GM19240 (cell line): Measurements from ENCODE around the gene RIPK4.
"Not testable (repeated sequence)": the region's sequence is repeated elsewhere in the genome, so short reads cannot be mapped to it uniquely, and the experiment has no call there.

Experiments
- DNase-seq: peaks from one replicate; pipeline ENCODE4 v3.0.0; 2011; ENCODE audit warnings: low spot score; ENCODE audit not compliant: insufficient read length

RIPK4 gene

DNA sequence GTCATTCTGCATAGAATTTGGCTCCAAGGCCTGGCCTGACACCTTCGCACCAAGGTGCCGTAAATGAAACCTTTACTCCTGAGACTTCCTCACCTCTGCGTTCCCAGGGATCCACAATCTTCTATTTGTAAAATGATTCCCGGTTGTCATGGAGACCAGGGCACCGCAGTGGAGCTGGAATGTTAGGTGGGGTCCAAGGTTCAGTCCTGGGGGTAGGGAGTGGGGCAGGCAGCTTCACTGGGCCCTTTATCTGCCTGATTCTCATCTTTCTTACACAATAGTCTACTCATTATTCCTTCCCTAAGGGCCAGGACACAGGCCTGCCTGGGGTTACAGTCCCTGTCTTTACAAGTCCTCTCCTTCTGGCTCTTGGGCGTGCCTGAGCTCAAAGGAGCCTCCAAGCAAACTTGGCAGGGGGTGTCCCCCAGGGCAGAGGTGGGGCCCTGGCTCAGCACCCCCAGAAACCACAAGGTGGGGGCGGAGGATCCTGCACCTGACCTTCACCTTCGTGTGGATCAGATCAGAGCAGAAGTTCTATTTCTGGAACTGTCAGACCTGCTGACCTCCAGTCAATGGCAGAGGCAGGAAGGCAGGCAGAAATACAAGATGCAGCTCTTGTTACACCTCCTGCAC is 51.1 kb downstream of the RIPK4 start:
- DNase-seq: no peak

GRCh38 chr21:41714299-41714865 is 52.5 kb downstream of the RIPK4 start:
- DNase-seq: not testable (repeated sequence)

GRCh38 chr21:41713495-41714281 is 53.2 kb downstream of the RIPK4 start:
- no peak for DNase-seq

GRCh38 chr21:41712730-41713129 is 54.1 kb downstream of the RIPK4 start:
- no peak for DNase-seq

DNA sequence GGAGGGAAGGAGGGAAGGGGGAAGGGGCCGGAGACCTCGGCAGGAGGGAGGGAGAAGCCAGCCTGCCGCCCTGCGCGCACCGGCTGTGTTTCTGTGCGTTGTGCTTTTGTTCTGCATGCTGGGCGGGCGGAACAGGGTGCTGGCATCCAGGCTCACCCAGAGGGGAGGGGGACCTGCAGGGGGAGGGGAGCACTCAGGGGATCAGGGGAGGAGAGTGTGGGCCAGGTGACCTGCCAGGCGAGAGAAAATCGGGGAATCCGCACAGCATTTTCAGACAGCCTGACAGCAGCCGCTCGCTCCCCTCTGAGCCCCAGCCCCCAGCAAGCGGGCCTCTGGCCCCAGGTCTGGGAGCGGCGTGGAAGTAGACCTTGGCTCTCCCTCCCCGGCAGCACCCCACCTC is 54.7 kb downstream of the RIPK4 start:
- no peak for DNase-seq

GRCh38 chr21:41711416-41712007 is 55.3 kb downstream of the RIPK4 start:
- DNase-seq: no peak

GRCh38 chr21:41710823-41711160 is 56.1 kb downstream of the RIPK4 start:
- no peak for DNase-seq

- DNase-seq: no peak
Measured at GRCh38 chr21:41709965-41710822, 56.7 kb downstream of the RIPK4 start.

DNA sequence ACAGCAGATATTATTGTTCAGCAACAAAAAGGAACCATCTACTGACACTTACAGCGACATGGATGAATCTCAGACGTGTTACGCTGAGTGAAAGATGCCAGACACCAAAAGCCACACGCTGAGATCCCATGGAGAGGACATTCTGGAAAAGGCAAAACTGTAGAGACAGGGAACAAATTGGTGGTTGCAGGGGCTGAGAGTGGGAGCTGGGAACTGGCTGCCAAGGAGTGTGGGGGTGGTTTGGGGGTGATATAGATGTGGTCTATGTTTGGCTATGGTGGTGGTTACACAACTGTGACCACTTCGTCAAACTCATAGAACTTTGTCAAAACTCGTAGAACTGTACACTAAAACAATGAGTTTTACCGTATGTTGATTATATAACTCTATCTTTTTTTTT is 57.7 kb downstream of the RIPK4 start:
- no peak for DNase-seq

DNA sequence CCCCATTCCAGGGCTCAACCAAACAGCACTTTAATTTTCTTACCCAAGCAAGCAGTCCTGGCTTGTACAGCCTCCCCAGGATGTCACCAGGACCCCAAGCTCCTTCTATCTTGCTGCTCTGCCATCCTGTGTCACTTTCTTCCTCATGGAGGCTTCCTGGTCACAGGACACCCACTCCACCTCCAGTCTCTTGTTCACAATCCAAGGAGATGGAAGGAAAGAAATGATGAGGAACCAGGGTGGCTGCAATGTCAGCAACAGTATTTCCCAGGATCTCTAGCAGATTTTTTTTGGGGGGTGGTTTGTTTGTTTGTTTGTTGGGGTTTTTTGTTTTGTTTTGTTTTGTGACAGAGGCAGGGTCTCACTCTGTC is 58.9 kb downstream of the RIPK4 start:
- no peak for DNase-seq

- DNase-seq: no peak
Measured at GRCh38 chr21:41707231-41707959, 59.5 kb downstream of the RIPK4 start.

- DNase-seq: no peak
Measured at GRCh38 chr21:41706678-41707077, 60.2 kb downstream of the RIPK4 start.

GRCh38 chr21:41706263-41706639 is 60.6 kb downstream of the RIPK4 start:
- DNase-seq: no peak

DNA sequence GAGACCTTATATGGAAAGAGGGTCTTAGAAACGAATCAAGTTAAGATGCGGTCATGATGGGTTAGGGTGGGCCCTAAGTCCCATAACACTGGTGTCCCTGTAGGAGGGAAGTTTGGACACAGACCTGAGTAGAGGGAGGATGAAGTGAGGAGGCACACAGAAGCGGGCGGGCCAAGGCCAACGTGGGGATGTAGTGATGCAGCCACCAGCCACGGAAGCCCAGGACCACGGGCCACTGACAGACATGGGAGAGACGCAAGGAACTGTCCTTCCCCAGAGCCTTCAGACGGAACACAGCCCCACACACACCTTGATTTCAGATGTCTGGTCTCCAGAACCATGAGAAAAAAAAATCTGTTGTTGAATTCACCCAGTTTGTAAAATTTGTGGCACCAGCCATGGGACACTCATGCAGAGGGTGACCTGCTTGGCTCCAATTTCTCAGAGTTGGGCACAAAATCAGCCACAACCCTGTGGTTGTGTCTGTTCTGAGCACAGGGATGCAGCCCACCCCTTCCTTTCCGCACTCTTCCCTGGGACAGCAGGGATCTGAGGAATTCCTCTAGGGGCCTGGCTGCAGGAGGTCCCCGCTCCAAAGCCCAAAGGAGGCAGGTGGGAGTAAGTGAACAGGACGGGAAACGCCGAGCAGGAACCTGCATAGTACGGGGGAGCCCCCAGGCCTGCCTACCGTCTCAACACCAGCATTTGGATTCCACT is 61.1 kb downstream of the RIPK4 start:
- no peak for DNase-seq

DNA sequence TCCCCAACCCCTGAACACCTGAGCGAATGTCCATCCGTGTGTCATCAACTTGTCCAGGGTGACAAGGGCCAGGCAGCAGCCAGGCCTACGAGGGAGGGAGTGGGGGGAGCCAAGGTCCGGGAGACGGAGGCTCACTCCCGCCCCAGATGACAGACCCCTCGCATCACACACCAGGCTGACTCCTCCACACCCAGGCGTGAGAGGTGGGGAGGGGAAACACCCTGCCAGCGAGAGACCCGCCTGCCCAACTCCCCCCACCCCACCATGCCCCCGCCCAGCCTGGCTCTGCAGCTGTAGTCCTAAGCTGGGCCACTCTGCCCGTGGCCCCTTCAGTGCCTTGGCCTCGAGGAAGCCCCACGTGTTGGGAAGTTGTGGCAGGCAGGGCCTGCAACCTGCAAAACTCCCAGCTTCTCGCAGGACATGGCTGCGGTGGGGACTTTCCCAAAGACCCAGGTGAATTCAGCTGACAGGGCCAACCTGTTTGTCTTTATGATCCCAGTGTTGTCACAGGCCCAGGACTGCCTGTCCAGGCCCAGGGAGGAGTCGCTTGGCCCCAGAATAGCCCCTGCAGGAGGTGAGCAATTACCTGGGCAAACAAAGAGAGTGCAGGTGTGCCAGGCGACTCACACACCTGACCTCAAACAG is 62.9 kb downstream of the RIPK4 start:
- no peak for DNase-seq

- no peak for DNase-seq
Measured at GRCh38 chr21:41701749-41702148, 65.1 kb downstream of the RIPK4 start.

DNA sequence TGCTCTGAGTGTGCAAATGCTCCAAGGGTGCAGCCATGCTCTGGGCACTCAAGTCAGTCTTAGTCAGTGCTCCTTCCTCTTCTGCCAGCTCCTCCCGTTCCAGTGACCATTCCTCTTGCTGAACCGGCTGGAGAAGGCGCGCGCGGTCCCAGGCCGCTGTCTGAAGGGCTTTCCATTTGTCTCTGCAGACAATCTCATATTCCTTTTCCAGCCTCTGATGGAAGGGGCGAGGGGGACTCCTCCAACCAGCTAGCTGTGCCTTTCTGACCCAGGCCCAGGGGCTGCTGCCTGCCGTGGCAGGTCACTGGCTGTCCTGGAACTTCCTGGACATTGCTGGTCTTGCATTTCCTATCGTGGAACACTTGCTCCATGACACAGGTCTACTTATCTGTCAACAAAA is 67.5 kb downstream of the RIPK4 start:
- no peak for DNase-seq

GRCh38 chr21:41698071-41698470 is 68.8 kb downstream of the RIPK4 start:
- DNase-seq: no peak

- no peak for DNase-seq
Measured at GRCh38 chr21:41695513-41695912, 71.3 kb downstream of the RIPK4 start.

DNA sequence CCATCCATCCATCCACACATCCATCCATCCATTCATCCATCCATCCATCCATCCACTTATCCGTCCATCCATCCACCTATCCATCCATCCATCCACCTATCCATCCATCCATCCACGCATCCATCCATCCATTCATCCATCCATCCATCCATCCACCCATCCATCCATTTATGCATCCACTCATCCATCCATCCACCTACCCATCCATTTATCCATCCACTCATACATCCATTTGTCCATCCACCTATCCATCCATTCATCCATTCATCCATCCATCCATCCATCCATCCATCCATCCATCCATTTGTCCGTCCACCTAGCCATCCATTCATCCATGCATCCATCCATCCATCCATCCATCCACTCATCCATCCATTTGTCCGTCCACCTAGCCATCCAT is 72.8 kb downstream of the RIPK4 start:
- DNase-seq: not testable (repeated sequence)
